HG03575 (cell line): ENCODE measurements around the gene ZNF821.
A peak's percentile ranks its signal among the peaks of the same experiment; 100 is the strongest.

Experiments used
- ATAC-seq: cut with Tn5 transposase; IDR thresholded peaks from one replicate; pipeline ENCODE4 v1.9.1; 2021; ENCODE audit not compliant: unreplicated experiment, insufficient number of reproducible peaks, low FRiP score; ENCODE audit errors: extremely low read depth

The ZNF821 gene

GRCh38 chr16:71904239-71904638 is 20.3 kb upstream of the ZNF821 start:
- no peak for ATAC-seq

- no peak for ATAC-seq
These were observed 19.6 kb upstream of the ZNF821 start for GRCh38 chr16:71903608-71904007.

GRCh38 chr16:71902656-71903365 is 18.8 kb upstream of the ZNF821 start:
- ATAC-seq, result no peak

- ATAC-seq, result no peak
These were observed 15.2 kb upstream of the ZNF821 start for GRCh38 chr16:71899171-71899570.

GRCh38 chr16:71896764-71897368 is 12.9 kb upstream of the ZNF821 start:
- no peak for ATAC-seq

- no peak for ATAC-seq
These were observed 11.8 kb upstream of the ZNF821 start for GRCh38 chr16:71895679-71896365.

- ATAC-seq, result peak; percentile 33
These were observed 11.1 kb upstream of the ZNF821 start, which contains the start of gene IST1 for GRCh38 chr16:71894921-71895678. Gene IST1, plus strand, starts transcription at chr16:71895531. Its CDS starts 20,110 bp downstream, at chr16:71915641.

GRCh38 chr16:71894229-71894920 is 10.4 kb upstream of the ZNF821 start:
- ATAC-seq, result no peak

- no peak for ATAC-seq
These were observed 9.9 kb upstream of the ZNF821 start for GRCh38 chr16:71893888-71894228.

- no peak for ATAC-seq
These were observed 5.2 kb upstream of the ZNF821 start for GRCh38 chr16:71889147-71889546.

GRCh38 chr16:71885261-71885650 is 1.3 kb upstream of the ZNF821 start:
- no peak for ATAC-seq

- ATAC-seq, result no peak
These were observed 674 bp downstream of the ZNF821 start for GRCh38 chr16:71883168-71883848.

- no peak for ATAC-seq
These were observed 1.3 kb downstream of the ZNF821 start for GRCh38 chr16:71882505-71883167.

GRCh38 chr16:71880176-71880575 is 3.8 kb downstream of the ZNF821 start:
- ATAC-seq, result no peak

- ATAC-seq, result no peak
These were observed 5.1 kb downstream of the ZNF821 start for GRCh38 chr16:71878911-71879310.

GRCh38 chr16:71873199-71873598 is 10.8 kb downstream of the ZNF821 start:
- no peak for ATAC-seq

GRCh38 chr16:71870818-71871217 is 13.2 kb downstream of the ZNF821 start:
- no peak for ATAC-seq

GRCh38 chr16:71869089-71869488 is 14.9 kb downstream of the ZNF821 start:
- no peak for ATAC-seq
